ENCODE results near the gene ATP5MG.
A peak's percentile ranks its signal among the peaks of the same experiment; 100 is the strongest.

ATP5MG gene

GRCh38 chr11:118434553-118435289 lies 33.3 kb downstream of the ATP5MG start:
- H3K4me3 ChIP-seq (ENCODE audit: low read length) = peak overlapping the region; percentile 67
- DNase-seq (ENCODE audit: low read depth) = peak; percentile 35
- TF ChIP-seq CTCF (IDR thresholded peaks at IDR 0.05; ENCODE audit: insufficient read depth, low read depth, low read length, missing control alignments) = no peak

- H3K4me3 ChIP-seq (ENCODE audit: low read length) = peak overlapping the region; percentile 67
- peak; percentile 42 for DNase-seq (ENCODE audit: low read depth)
- TF ChIP-seq CTCF (IDR thresholded peaks at IDR 0.05; ENCODE audit: insufficient read depth, low read depth, low read length, missing control alignments) = no peak
Measured at GRCh38 chr11:118435290-118435892, 34.0 kb downstream of the ATP5MG start.

GRCh38 chr11:118435893-118436624 lies 34.7 kb downstream of the ATP5MG start, which contains the start of gene KMT2A:
KMT2A (plus strand) TSS chr11:118436492; CDS start chr11:118436513, 21 bp downstream.
- DNase-seq (ENCODE audit: low read depth) = peak; percentile 98
- no peak for TF ChIP-seq CTCF (IDR thresholded peaks at IDR 0.05; ENCODE audit: insufficient read depth, low read depth, low read length, missing control alignments)
- H3K4me3 ChIP-seq (ENCODE audit: low read length) = peak within 1 kb of the TSS; percentile 78

GRCh38 chr11:118436639-118437207 lies 35.3 kb downstream of the ATP5MG start:
- TF ChIP-seq CTCF (IDR thresholded peaks at IDR 0.05; ENCODE audit: insufficient read depth, low read depth, low read length, missing control alignments) = no peak
- peak overlapping the region; percentile 78 for H3K4me3 ChIP-seq (ENCODE audit: low read length)
- DNase-seq (ENCODE audit: low read depth) = peak; percentile 36

- peak; percentile 64 for DNase-seq (ENCODE audit: low read depth)
Measured at GRCh38 chr11:118437208-118438125, 36.1 kb downstream of the ATP5MG start.

More at GRCh38 chr11:118437208-118438125, 36.1 kb downstream of the ATP5MG start:
- H3K4me3 ChIP-seq (ENCODE audit: low read length) = peak overlapping the region; percentile 78
- no peak for TF ChIP-seq CTCF (IDR thresholded peaks at IDR 0.05; ENCODE audit: insufficient read depth, low read depth, low read length, missing control alignments)

Measured in epithelial cell of esophagus (primary cell).